HCT116 (cell line): ENCODE measurements around the gene DOCK1.

ENCODE experiments used
- POLR2A ChIP-seq: IDR thresholded peaks from 2 replicates; pipeline ENCODE4 v1.7.0; 2011; ENCODE audit warnings: borderline replicate concordance; ENCODE audit not compliant: insufficient read depth, insufficient read length; ENCODE audit errors: extremely low read depth
- SP1 ChIP-seq: IDR thresholded peaks from 2 replicates; pipeline ENCODE4 v1.6.1; 2012; ENCODE audit warnings: low read depth
- SRF ChIP-seq: IDR thresholded peaks from 2 replicates; pipeline ENCODE4 v1.6.1; 2012; ENCODE audit warnings: low read depth
- TF ChIP-seq, protein P1 (sequence below): IDR thresholded peaks from 2 replicates; pipeline ENCODE4 v1.6.1; 2011; ENCODE audit warnings: mild to moderate bottlenecking, low read length, moderate library complexity; ENCODE audit not compliant: insufficient replicate concordance; ENCODE audit errors: extremely low read depth

DNA sequence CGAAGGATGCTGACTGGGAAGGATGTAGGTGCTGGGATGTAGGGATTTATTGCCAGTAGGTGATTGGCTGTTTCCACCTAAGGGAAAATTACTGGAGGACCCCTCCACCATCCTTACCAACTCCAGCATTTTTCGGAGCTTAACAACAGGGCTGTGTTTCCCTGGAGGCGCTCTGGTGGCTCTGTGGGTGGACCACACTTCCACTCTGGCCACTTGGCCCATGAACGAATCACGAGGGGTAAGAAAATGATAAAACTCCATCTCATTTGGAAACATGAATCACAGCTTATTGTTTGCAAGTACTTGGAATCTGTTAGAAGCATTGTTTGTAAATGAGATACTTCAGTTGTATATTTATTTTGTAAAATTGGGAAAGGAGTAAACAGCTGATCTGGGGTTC lies 3.0 kb downstream of the DOCK1 start:
- TF ChIP-seq POLR2A (no peak), SP1 (no peak), SRF (no peak)
- TF ChIP-seq, protein P1, sequence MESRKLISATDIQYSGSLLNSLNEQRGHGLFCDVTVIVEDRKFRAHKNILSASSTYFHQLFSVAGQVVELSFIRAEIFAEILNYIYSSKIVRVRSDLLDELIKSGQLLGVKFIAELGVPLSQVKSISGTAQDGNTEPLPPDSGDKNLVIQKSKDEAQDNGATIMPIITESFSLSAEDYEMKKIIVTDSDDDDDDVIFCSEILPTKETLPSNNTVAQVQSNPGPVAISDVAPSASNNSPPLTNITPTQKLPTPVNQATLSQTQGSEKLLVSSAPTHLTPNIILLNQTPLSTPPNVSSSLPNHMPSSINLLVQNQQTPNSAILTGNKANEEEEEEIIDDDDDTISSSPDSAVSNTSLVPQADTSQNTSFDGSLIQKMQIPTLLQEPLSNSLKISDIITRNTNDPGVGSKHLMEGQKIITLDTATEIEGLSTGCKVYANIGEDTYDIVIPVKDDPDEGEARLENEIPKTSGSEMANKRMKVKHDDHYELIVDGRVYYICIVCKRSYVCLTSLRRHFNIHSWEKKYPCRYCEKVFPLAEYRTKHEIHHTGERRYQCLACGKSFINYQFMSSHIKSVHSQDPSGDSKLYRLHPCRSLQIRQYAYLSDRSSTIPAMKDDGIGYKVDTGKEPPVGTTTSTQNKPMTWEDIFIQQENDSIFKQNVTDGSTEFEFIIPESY, result no peak
